ENCODE results near the gene BICC1.

The BICC1 gene

GRCh38 chr10:58746474-58747185, 234.0 kb downstream of the BICC1 start:
- 57 to 67% methylated on average over 1 of the region's 2 CpGs for WGBS, 2 experiments (ENCODE audit: insufficient coverage in 2 of 2)
- H3K27ac ChIP-seq (ENCODE audit: low read depth, low read length, severe bottlenecking) = no peak overlapping the region

GRCh38 chr10:58747687-58748086, 235.0 kb downstream of the BICC1 start:
- WGBS, 2 experiments (ENCODE audit: insufficient coverage in 2 of 2) = no CpG with 5 or more reads among the region's 2 CpGs
- no peak overlapping the region for H3K27ac ChIP-seq (ENCODE audit: low read depth, low read length, severe bottlenecking)
- H3K4me3 ChIP-seq (ENCODE audit: extremely low read depth, insufficient read depth, low read length, poor library complexity, severe bottlenecking) = no peak overlapping the region
- H3K36me3 ChIP-seq (ENCODE audit: control insufficient read depth, insufficient read depth, low read length) = no peaks in the 10 kb centered on the region
- H3K4me1 ChIP-seq (ENCODE audit: control insufficient read depth, insufficient read depth, low read length, poor library complexity, severe bottlenecking) = peaks cover 5% of the 10 kb centered on the region
- H3K9me3 ChIP-seq (ENCODE audit: control insufficient read depth, low read length) = no peaks in the 10 kb centered on the region

More at GRCh38 chr10:58746474-58747185, 234.0 kb downstream of the BICC1 start:
- Histone ChIP-seq H3K36me3 (ENCODE audit: control insufficient read depth, insufficient read depth, low read length) (no peaks in the 10 kb centered on the region), H3K9me3 (ENCODE audit: control insufficient read depth, low read length) (no peaks in the 10 kb centered on the region), H3K4me3 (ENCODE audit: extremely low read depth, insufficient read depth, low read length, poor library complexity, severe bottlenecking) (no peak overlapping the region), H3K4me1 (ENCODE audit: control insufficient read depth, insufficient read depth, low read length, poor library complexity, severe bottlenecking) (peaks cover 5% of the 10 kb centered on the region)

GRCh38 chr10:58752665-58753064, 240.0 kb downstream of the BICC1 start:
- Histone ChIP-seq H3K9me3 (ENCODE audit: control insufficient read depth, low read length) (no peaks in the 10 kb centered on the region), H3K27ac (ENCODE audit: low read depth, low read length, severe bottlenecking) (no peak overlapping the region), H3K4me3 (ENCODE audit: extremely low read depth, insufficient read depth, low read length, poor library complexity, severe bottlenecking) (no peak overlapping the region), H3K36me3 (ENCODE audit: control insufficient read depth, insufficient read depth, low read length) (no peaks in the 10 kb centered on the region), H3K4me1 (ENCODE audit: control insufficient read depth, insufficient read depth, low read length, poor library complexity, severe bottlenecking) (peaks cover 6% of the 10 kb centered on the region)
- 85 to 92% methylated on average over 2 of the region's 3 CpGs for WGBS, 2 experiments (ENCODE audit: insufficient coverage in 2 of 2)

GRCh38 chr10:58753425-58753824, 240.8 kb downstream of the BICC1 start:
- no peaks in the 10 kb centered on the region for H3K36me3 ChIP-seq (ENCODE audit: control insufficient read depth, insufficient read depth, low read length)
- H3K27ac ChIP-seq (ENCODE audit: low read depth, low read length, severe bottlenecking) = no peak overlapping the region
- WGBS, 2 experiments (ENCODE audit: insufficient coverage in 2 of 2) = 90 to 94% methylated on average over 2 of the region's 2 CpGs
- H3K4me1 ChIP-seq (ENCODE audit: control insufficient read depth, insufficient read depth, low read length, poor library complexity, severe bottlenecking) = peaks cover 6% of the 10 kb centered on the region
- H3K9me3 ChIP-seq (ENCODE audit: control insufficient read depth, low read length) = no peaks in the 10 kb centered on the region
- no peak overlapping the region for H3K4me3 ChIP-seq (ENCODE audit: extremely low read depth, insufficient read depth, low read length, poor library complexity, severe bottlenecking)

- Histone ChIP-seq H3K4me3 (ENCODE audit: extremely low read depth, insufficient read depth, low read length, poor library complexity, severe bottlenecking) (no peak overlapping the region), H3K36me3 (ENCODE audit: control insufficient read depth, insufficient read depth, low read length) (no peaks in the 10 kb centered on the region), H3K4me1 (ENCODE audit: control insufficient read depth, insufficient read depth, low read length, poor library complexity, severe bottlenecking) (peaks cover 6% of the 10 kb centered on the region), H3K9me3 (ENCODE audit: control insufficient read depth, low read length) (no peaks in the 10 kb centered on the region), H3K27ac (ENCODE audit: low read depth, low read length, severe bottlenecking) (no peak overlapping the region)
- 87 to 88% methylated on average over 3 of the region's 4 CpGs for WGBS, 2 experiments (ENCODE audit: insufficient coverage in 2 of 2)
Observed at GRCh38 chr10:58754469-58755339, 242.0 kb downstream of the BICC1 start.

GRCh38 chr10:58755340-58755610, 242.6 kb downstream of the BICC1 start:
- WGBS, 2 experiments (ENCODE audit: insufficient coverage in 2 of 2) = 100% methylated on average over 1 of the region's 1 CpG; no CpG with 5 or more reads in 1 of the 2 experiments

GRCh38 chr10:58755677-58756076, 243.0 kb downstream of the BICC1 start:
- H3K4me1 ChIP-seq (ENCODE audit: control insufficient read depth, insufficient read depth, low read length, poor library complexity, severe bottlenecking) = peaks cover 6% of the 10 kb centered on the region
- no peak overlapping the region for H3K27ac ChIP-seq (ENCODE audit: low read depth, low read length, severe bottlenecking)
- H3K36me3 ChIP-seq (ENCODE audit: control insufficient read depth, insufficient read depth, low read length) = no peaks in the 10 kb centered on the region
- 92 to 93% methylated on average over 4 of the region's 4 CpGs for WGBS, 2 experiments (ENCODE audit: insufficient coverage in 2 of 2)
- no peaks in the 10 kb centered on the region for H3K9me3 ChIP-seq (ENCODE audit: control insufficient read depth, low read length)
- no peak overlapping the region for H3K4me3 ChIP-seq (ENCODE audit: extremely low read depth, insufficient read depth, low read length, poor library complexity, severe bottlenecking)

More at GRCh38 chr10:58755340-58755610, 242.6 kb downstream of the BICC1 start:
- H3K4me1 ChIP-seq (ENCODE audit: control insufficient read depth, insufficient read depth, low read length, poor library complexity, severe bottlenecking) = peaks cover 6% of the 10 kb centered on the region
- no peaks in the 10 kb centered on the region for H3K36me3 ChIP-seq (ENCODE audit: control insufficient read depth, insufficient read depth, low read length)
- H3K27ac ChIP-seq (ENCODE audit: low read depth, low read length, severe bottlenecking) = no peak overlapping the region
- no peak overlapping the region for H3K4me3 ChIP-seq (ENCODE audit: extremely low read depth, insufficient read depth, low read length, poor library complexity, severe bottlenecking)
- H3K9me3 ChIP-seq (ENCODE audit: control insufficient read depth, low read length) = no peaks in the 10 kb centered on the region

- H3K9me3 ChIP-seq (ENCODE audit: control insufficient read depth, low read length) = no peaks in the 10 kb centered on the region
- no peaks in the 10 kb centered on the region for H3K36me3 ChIP-seq (ENCODE audit: control insufficient read depth, insufficient read depth, low read length)
- H3K27ac ChIP-seq (ENCODE audit: low read depth, low read length, severe bottlenecking) = no peak overlapping the region
- WGBS, 2 experiments (ENCODE audit: insufficient coverage in 2 of 2) = 89 to 91% methylated on average over 3 to 5 of the region's 6 CpGs
- H3K4me3 ChIP-seq (ENCODE audit: extremely low read depth, insufficient read depth, low read length, poor library complexity, severe bottlenecking) = no peak overlapping the region
- H3K4me1 ChIP-seq (ENCODE audit: control insufficient read depth, insufficient read depth, low read length, poor library complexity, severe bottlenecking) = peaks cover 6% of the 10 kb centered on the region
Observed at GRCh38 chr10:58756130-58756719, 243.6 kb downstream of the BICC1 start.

GRCh38 chr10:58757352-58758065, 244.8 kb downstream of the BICC1 start:
- WGBS, 2 experiments (ENCODE audit: insufficient coverage in 2 of 2) = no CpG with 5 or more reads among the region's 1 CpG
- Histone ChIP-seq H3K27ac (ENCODE audit: low read depth, low read length, severe bottlenecking) (no peak overlapping the region), H3K36me3 (ENCODE audit: control insufficient read depth, insufficient read depth, low read length) (no peaks in the 10 kb centered on the region), H3K4me1 (ENCODE audit: control insufficient read depth, insufficient read depth, low read length, poor library complexity, severe bottlenecking) (peaks cover 6% of the 10 kb centered on the region), H3K4me3 (ENCODE audit: extremely low read depth, insufficient read depth, low read length, poor library complexity, severe bottlenecking) (no peak overlapping the region), H3K9me3 (ENCODE audit: control insufficient read depth, low read length) (no peaks in the 10 kb centered on the region)

GRCh38 chr10:58758321-58758720, 245.6 kb downstream of the BICC1 start:
- no CpG with 5 or more reads among the region's 1 CpG for whole genome bisulfite sequencing, 2 experiments (ENCODE audit: insufficient coverage in 2 of 2)
- H3K4me3 ChIP-seq (ENCODE audit: extremely low read depth, insufficient read depth, low read length, poor library complexity, severe bottlenecking) = no peak overlapping the region
- no peak overlapping the region for H3K27ac ChIP-seq (ENCODE audit: low read depth, low read length, severe bottlenecking)
- no peaks in the 10 kb centered on the region for H3K36me3 ChIP-seq (ENCODE audit: control insufficient read depth, insufficient read depth, low read length)
- H3K4me1 ChIP-seq (ENCODE audit: control insufficient read depth, insufficient read depth, low read length, poor library complexity, severe bottlenecking) = peaks cover 6% of the 10 kb centered on the region
- H3K9me3 ChIP-seq (ENCODE audit: control insufficient read depth, low read length) = no peaks in the 10 kb centered on the region
